RWPE1 (cell line): ENCODE results near the gene BPI.
"Not testable (repeated sequence)": the region's sequence is repeated elsewhere in the genome, so short reads cannot be mapped to it uniquely, and the experiment has no call there.

ENCODE experiments used
- CTCF ChIA-PET: fragments of 350-600 bp; sonication (Branson Sonifier 250); formaldehyde crosslinking; extraction: SDS; loops from one replicate; lab custom pipeline; 2021; lab: Yijun Ruan, JAX
- POLR2A ChIA-PET: fragments of 400-600 bp; formaldehyde crosslinking; extraction: SDS; loops from one replicate; lab custom pipeline; 2020; ENCODE audit warnings: antibody characterized with exemption; ENCODE audit not compliant: low non-redundant PET; lab: Yijun Ruan, JAX
- DNase-seq: peaks from one replicate; pipeline ENCODE4 v3.0.0; 2012; ENCODE audit warnings: low spot score
- H3K27ac ChIP-seq: fragments of 450-650 bp; 2 replicates; pipeline ENCODE4 v1.5.1; 2017
- TF ChIP-seq, protein P1 (sequence below): fragments of 450-650 bp; conservative IDR thresholded peaks from 2 replicates; pipeline ENCODE4 v1.5.1; 2017; ENCODE audit warnings: low read depth, mild to moderate bottlenecking

Gene BPI

DNA sequence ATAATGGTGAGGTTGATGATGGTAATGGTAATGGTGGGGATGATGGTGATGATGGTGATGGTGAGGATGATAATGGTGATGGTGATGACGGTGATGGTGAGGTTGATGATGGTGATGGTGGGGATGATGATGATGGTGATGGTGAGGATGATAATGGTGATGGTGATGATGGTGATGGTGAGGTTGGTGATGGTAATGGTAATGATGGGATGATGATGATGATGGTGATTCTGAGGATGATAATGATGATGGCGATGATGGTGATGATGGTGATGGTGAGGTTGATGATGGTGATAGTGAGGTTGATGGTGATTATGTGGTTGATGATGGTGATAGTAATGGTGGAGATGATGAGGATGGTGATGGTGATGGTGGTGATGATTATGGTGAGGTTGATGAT is 9.7 kb downstream of the BPI start:
- CTCF ChIA-PET: no interaction called here
- POLR2A ChIA-PET: no interaction called here
- H3K27ac ChIP-seq: no peak overlapping the region
- TF ChIP-seq, protein P1, sequence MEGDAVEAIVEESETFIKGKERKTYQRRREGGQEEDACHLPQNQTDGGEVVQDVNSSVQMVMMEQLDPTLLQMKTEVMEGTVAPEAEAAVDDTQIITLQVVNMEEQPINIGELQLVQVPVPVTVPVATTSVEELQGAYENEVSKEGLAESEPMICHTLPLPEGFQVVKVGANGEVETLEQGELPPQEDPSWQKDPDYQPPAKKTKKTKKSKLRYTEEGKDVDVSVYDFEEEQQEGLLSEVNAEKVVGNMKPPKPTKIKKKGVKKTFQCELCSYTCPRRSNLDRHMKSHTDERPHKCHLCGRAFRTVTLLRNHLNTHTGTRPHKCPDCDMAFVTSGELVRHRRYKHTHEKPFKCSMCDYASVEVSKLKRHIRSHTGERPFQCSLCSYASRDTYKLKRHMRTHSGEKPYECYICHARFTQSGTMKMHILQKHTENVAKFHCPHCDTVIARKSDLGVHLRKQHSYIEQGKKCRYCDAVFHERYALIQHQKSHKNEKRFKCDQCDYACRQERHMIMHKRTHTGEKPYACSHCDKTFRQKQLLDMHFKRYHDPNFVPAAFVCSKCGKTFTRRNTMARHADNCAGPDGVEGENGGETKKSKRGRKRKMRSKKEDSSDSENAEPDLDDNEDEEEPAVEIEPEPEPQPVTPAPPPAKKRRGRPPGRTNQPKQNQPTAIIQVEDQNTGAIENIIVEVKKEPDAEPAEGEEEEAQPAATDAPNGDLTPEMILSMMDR: no peak
- DNase-seq: no peak

DNA sequence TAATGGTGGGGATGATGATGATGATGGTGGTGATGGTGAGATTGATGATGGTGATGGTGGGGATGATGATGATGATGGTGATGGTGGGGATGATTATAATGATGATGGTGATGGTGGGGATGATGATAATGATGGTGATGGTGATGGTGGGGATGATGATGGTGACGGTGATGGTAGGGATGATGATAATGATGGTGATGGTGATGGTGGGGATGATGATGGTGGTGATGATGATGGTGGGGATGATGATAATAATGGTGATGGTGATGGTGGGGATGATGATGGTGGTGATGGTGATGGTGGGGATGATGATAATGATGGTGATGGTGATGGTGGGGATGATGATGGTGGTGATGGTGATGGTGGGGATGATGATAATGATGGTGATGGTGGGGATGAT is 10.4 kb downstream of the BPI start:
- H3K27ac ChIP-seq, DNase-seq, POLR2A ChIA-PET: not testable (repeated sequence)
- CTCF ChIA-PET: interaction anchor here (0.9 kb wide), 1 partner anchor 257 kb away, joined by 4 read pairs; no protein-coding TSS in a partner anchor

DNA sequence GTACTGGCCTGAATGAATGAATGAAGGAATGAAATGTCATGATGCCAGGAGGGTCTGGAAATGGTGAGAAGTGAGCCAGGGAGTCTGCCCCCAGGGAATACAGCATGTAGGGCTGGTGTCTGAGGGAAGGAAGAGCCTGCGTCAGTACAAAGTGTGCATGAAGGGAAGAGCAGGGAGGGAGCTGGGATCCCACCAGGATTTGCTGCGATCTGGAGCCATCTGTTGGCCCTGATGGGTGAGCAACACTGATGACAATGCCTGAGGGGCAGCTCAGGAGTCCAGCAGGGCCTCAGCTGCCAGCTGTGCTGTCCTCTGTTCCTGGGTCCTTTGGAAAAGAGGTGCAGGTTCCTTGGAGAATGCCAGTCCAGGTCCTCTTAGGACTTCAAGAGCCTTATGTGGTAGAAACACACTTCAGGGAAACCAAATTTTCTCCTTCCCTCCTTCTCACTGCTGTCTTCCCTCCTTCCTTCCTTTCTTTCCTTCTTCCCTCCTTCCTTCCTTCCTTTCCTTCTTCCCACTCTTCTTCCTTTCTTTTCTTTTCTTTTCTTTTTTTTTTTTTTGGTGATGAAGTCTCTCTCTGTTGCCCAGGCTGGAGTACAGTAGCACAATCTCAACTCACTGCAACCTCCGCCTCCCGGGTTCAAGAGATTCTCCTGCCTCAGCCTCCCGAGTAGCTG is 11.5 kb downstream of the BPI start:
- H3K27ac ChIP-seq: no peak overlapping the region
- POLR2A ChIA-PET: no interaction called here
- DNase-seq: no peak
- TF ChIP-seq, protein P1: no peak
- CTCF ChIA-PET: interaction anchor here (0.6 to 1.1 kb wide), 3 partner anchors 86 to 258 kb away, joined by 3 to 4 read pairs (median 4); no protein-coding TSS in a partner anchor

DNA sequence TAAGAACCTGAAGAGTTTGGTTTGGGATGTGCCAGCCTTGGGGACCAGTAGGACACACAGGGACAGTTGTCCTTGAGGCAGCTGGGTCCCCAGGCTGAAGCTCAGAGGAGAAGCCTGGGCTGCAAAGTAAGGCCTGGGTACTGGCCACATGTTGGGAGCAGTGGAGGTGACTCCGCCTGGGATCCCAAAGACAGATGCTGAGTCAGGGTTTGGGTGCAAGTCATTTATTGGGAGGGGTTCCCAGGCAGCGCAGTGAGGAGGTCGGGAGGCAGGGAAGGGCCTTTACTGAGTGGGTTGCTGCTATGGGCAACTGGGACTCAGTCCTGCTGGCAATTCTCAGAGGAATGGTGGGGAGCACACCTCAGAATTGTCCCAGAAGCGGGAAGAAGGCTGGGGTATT is 12.4 kb downstream of the BPI start:
- no peak overlapping the region for H3K27ac ChIP-seq
- POLR2A ChIA-PET: no interaction called here
- no peak for DNase-seq
- CTCF ChIA-PET: interaction anchor here (0.6 to 1.1 kb wide), 3 partner anchors 11 to 133 kb away, joined by 3 to 5 read pairs (median 3); no protein-coding TSS in a partner anchor
- TF ChIP-seq, protein P1: no peak

DNA sequence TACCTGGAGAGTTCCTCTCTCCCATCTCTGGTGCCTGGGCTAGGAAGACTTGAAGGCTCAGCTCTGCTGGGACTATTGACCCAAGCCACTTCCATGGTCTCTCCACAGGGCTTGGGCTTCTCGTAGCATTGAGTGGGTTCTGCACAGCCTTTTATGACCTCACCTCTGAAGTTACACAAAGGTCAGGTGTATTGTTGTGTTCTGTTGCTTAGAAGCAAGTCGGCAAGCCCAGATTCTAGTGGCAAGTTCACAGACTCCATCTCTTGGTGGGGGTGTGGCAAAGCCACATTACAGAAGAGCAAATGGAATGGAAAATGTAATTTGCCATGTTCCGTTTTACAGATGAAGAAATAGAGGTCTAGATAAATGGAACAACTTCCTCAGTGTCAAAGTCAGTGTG is 13.5 kb downstream of the BPI start:
- TF ChIP-seq, protein P1: no peak
- POLR2A ChIA-PET: interaction anchor here (0.6 kb wide), 1 partner anchor 146 kb away, joined by 3 read pairs; no protein-coding TSS in a partner anchor
- DNase-seq: no peak
- no peak overlapping the region for H3K27ac ChIP-seq
- CTCF ChIA-PET: interaction anchor here (0.6 to 1.1 kb wide), 4 partner anchors 12 to 86 kb away, joined by 3 to 5 read pairs (median 4); no protein-coding TSS in a partner anchor

DNA sequence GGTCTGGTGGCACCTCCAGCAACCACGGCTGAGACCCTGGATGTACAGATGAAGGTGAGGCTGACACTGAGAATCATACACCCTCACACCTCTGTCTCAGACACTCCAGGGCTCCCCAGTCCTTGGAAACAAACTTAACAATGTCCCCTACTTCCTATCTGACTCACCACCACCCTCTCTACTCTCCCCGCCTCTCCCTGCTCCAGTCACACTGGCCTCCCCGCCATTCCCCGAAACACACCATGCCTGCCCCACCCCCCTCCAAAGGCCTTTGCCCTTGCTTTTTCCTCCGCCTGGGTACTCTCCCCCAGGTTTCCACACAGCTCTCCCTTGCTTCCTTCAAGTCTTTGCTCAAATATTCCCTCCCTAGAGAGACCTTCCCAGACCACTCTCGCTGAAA is 16.3 kb downstream of the BPI start:
- DNase-seq: no peak
- ChIA-PET CTCF (interaction anchor here (0.6 to 1.0 kb wide), 4 partner anchors 99 to 383 kb away, joined by 3 read pairs; no protein-coding TSS in a partner anchor), POLR2A (no interaction called here)
- H3K27ac ChIP-seq: no peak overlapping the region
- TF ChIP-seq, protein P1: no peak

DNA sequence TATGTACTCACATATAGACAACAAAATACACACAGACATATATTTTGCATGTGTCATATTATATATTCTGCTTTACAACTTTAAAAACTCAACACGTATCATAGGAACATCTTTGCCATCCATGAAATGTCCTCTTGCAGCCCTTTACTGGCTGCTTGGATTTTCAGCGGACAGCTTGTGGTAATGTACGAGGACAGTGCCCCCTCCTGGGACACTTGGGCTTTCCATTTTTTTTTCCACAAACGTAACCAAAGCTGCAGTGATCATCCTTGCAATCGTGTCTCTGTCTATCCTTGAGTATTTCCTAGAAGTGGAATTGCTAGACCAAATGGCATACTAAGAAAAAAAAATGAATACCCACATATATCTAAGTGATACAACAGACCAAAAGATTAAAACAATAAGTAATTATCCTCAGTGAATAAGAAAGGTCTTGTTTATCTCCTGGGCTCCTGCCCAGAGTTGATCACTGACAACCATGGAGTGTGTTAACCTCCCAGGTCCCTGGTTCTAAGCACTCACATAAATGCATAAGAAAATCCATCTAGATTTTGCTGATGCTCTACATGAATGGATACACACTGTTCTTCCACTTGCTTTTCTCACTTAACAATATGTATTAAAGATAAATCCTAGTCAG is 18.1 kb downstream of the BPI start:
- H3K27ac ChIP-seq: no peak overlapping the region
- CTCF ChIA-PET: interaction anchor here (0.5 to 1.8 kb wide), 39 partner anchors 8 to 892 kb away, joined by 3 to 19 read pairs (median 5); no protein-coding TSS in a partner anchor
- TF ChIP-seq, protein P1: peak; percentile 81
- DNase-seq: peak; percentile 82
- POLR2A ChIA-PET: no interaction called here
